Osteoblast (primary cell): ENCODE measurements around the gene CCNY. TPM values are rescaled to one million over a fixed set of nuclear protein-coding genes. Genes with fewer than 3 reads are reported as not detected.
A peak's percentile ranks its signal among the peaks of the same experiment; 100 is the strongest.

Source experiments
- DNase-seq: peaks from one replicate; pipeline ENCODE4 v3.0.0; 2011; ENCODE audit warnings: low spot score, mixed read lengths; ENCODE audit not compliant: insufficient read length; ENCODE audit errors: missing footprints
- H2AFZ ChIP-seq: 2 replicates; pipeline ENCODE4 v1.6.0; 2011; ENCODE audit warnings: mild to moderate bottlenecking, low read length
- H3K27ac ChIP-seq: 2 replicates; pipeline ENCODE4 v1.5.1; 2011; ENCODE audit warnings: mild to moderate bottlenecking, low read depth, low read length, moderate library complexity
- H3K27me3 ChIP-seq: 2 replicates; pipeline ENCODE4 v1.6.0; 2012; ENCODE audit warnings: mild to moderate bottlenecking, control low read depth, inconsistent platforms, low read length, moderate library complexity; ENCODE audit not compliant: insufficient read depth
- H3K36me3 ChIP-seq: 2 replicates; pipeline ENCODE4 v1.5.1; 2011; ENCODE audit warnings: mild to moderate bottlenecking, low read length, control low read depth, moderate library complexity; ENCODE audit not compliant: insufficient read depth
- H3K4me1 ChIP-seq: 2 replicates; pipeline ENCODE4 v1.5.1; 2011; ENCODE audit warnings: mild to moderate bottlenecking, low read length, control low read depth, moderate library complexity; ENCODE audit not compliant: insufficient read depth
- H3K4me2 ChIP-seq: 2 replicates; pipeline ENCODE4 v1.6.0; 2011; ENCODE audit warnings: mild to moderate bottlenecking, low read length; ENCODE audit not compliant: insufficient read depth
- H3K4me3 ChIP-seq: fragments of 200-600 bp; sonication (generic); 3 replicates; pipeline ENCODE4 v1.5.1; 2012; ENCODE audit warnings: mild to moderate bottlenecking, low read length, inconsistent platforms; ENCODE audit not compliant: insufficient read depth
- H3K79me2 ChIP-seq: 2 replicates; pipeline ENCODE4 v1.6.0; 2012; ENCODE audit warnings: mild to moderate bottlenecking, low read length, control low read depth, inconsistent platforms; ENCODE audit not compliant: insufficient read depth
- H3K9me3 ChIP-seq: 2 replicates; pipeline ENCODE4 v1.5.1; 2011; ENCODE audit warnings: low read depth, low read length, control low read depth
- H4K20me1 ChIP-seq: 2 replicates; pipeline ENCODE4 v1.6.0; 2012; ENCODE audit warnings: mild to moderate bottlenecking, low read length, control low read depth; ENCODE audit not compliant: insufficient read depth
- total RNA-seq: library from RNA; depleted of rRNA; stranded (reverse); fragments of >200 nt; gene quantifications from 2 replicates; pipeline ENCODE4 v1.2.3, GENCODE V29; 2012
- TF ChIP-seq, protein P1 (sequence below): IDR thresholded peaks from 2 replicates; pipeline ENCODE4 v1.5.1; 2011; ENCODE audit warnings: mild to moderate bottlenecking, low read depth, low read length, moderate library complexity; ENCODE audit errors: extremely low read depth

CCNY gene
- total RNA-seq, 1 donor: 53.2 TPM

DNA sequence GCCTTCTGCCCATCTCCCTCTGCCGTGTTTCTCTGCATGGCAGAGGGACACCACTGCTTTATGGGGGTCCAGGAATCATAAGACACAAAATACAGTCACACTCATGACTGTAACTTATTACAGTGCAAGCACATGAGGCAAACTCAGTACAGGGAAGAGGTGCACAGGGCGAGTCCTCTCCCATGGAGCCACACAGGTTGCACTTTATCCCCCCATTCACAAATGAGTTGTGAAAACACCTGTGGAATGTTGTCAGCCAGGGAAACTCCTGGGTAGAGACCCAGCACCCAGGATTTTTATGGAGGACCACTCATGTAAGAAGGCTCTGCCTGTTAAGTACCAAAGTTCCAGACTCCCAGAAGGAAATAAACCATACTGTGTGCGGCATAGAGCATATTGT, 161.6 kb downstream of the CCNY start:
- no peak overlapping the region for H2AFZ ChIP-seq
- no peak overlapping the region for H3K27ac ChIP-seq
- no peak overlapping the region for H3K4me3 ChIP-seq
- no peaks in the 10 kb centered on the region for H3K27me3 ChIP-seq
- H3K4me1 ChIP-seq: no peaks in the 10 kb centered on the region
- no peak overlapping the region for H3K4me2 ChIP-seq
- H3K36me3 ChIP-seq: no peaks in the 10 kb centered on the region
- H3K79me2 ChIP-seq: peaks cover 91% of the 10 kb centered on the region
- TF ChIP-seq, protein P1, sequence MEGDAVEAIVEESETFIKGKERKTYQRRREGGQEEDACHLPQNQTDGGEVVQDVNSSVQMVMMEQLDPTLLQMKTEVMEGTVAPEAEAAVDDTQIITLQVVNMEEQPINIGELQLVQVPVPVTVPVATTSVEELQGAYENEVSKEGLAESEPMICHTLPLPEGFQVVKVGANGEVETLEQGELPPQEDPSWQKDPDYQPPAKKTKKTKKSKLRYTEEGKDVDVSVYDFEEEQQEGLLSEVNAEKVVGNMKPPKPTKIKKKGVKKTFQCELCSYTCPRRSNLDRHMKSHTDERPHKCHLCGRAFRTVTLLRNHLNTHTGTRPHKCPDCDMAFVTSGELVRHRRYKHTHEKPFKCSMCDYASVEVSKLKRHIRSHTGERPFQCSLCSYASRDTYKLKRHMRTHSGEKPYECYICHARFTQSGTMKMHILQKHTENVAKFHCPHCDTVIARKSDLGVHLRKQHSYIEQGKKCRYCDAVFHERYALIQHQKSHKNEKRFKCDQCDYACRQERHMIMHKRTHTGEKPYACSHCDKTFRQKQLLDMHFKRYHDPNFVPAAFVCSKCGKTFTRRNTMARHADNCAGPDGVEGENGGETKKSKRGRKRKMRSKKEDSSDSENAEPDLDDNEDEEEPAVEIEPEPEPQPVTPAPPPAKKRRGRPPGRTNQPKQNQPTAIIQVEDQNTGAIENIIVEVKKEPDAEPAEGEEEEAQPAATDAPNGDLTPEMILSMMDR: no peak
- DNase-seq: no peak
- H4K20me1 ChIP-seq: peaks cover 60% of the 10 kb centered on the region
- H3K9me3 ChIP-seq: no peaks in the 10 kb centered on the region

DNA sequence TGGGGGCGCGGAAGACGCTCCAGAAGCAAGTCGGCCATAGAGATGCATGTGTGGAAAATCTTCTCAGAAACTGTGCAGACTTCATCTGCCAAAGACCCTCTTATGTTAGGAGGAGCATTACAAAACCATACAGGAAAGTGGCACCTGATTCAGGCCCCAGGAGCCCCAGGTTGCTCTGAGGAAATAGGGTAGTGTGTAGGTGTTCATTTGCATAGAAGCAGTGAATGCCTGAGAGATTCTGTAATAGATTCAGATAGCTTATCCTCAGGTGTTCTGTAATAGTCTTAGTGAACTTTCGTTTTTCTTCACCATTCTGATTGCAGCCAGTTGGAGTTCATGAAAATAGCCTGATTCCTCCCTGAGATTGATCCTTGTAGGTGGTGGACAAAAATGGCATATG, 162.4 kb downstream of the CCNY start:
- no peak overlapping the region for H2AFZ ChIP-seq
- H4K20me1 ChIP-seq: peaks cover 55% of the 10 kb centered on the region
- no peaks in the 10 kb centered on the region for H3K36me3 ChIP-seq
- TF ChIP-seq, protein P1: no peak
- peaks cover 91% of the 10 kb centered on the region for H3K79me2 ChIP-seq
- no peak overlapping the region for H3K4me3 ChIP-seq
- H3K4me1 ChIP-seq: no peaks in the 10 kb centered on the region
- no peak overlapping the region for H3K4me2 ChIP-seq
- no peak overlapping the region for H3K27ac ChIP-seq
- H3K27me3 ChIP-seq: no peaks in the 10 kb centered on the region
- H3K9me3 ChIP-seq: no peaks in the 10 kb centered on the region
- DNase-seq: no peak

DNA sequence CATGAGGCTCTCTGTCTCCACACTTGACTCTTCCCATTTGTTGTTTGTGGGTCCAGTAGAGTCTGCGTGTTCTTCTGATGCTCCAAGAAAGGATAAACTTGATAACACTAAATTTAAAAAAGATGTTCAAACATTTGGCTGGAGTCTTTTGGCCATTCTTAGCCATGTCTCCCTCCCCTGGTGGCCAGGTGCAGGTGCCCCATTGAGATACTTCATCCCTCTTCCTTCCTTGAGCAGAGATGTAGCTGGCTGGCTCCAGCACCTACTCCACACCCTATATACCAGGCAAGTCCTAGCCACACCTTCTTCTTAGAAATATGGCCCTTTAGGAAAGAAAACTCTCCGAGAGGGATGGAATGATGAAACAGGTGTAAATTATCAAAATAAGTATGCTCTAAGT, 165.6 kb downstream of the CCNY start:
- H3K36me3 ChIP-seq: no peaks in the 10 kb centered on the region
- no peak overlapping the region for H3K4me2 ChIP-seq
- H3K4me3 ChIP-seq: no peak overlapping the region
- H3K27me3 ChIP-seq: no peaks in the 10 kb centered on the region
- H3K79me2 ChIP-seq: peaks cover 77% of the 10 kb centered on the region
- TF ChIP-seq, protein P1: peak; percentile 7
- no peak overlapping the region for H3K27ac ChIP-seq
- H4K20me1 ChIP-seq: peaks cover 35% of the 10 kb centered on the region
- no peak for DNase-seq
- no peak overlapping the region for H2AFZ ChIP-seq
- no peaks in the 10 kb centered on the region for H3K4me1 ChIP-seq
- H3K9me3 ChIP-seq: no peaks in the 10 kb centered on the region

DNA sequence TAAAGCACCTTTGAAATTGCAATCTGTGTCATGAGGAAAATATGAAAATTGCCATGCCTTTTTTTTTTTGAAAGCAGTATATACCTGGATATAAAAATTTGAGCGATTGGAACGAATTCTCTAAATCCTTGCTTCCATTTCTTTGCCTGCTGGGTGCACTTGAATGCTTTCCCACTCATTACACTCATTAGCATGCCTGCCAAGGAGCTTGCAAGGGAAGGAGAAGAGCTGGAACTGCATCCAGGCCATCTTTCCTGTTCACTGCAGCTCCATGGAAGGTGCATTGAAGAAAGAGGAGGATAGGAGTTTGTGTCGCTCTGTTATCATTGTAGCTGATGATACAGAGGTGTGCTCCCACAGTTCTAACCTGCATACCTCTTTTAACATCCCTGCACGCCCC, 166.4 kb downstream of the CCNY start:
- Histone ChIP-seq H3K27me3 (no peaks in the 10 kb centered on the region), H3K79me2 (peaks cover 71% of the 10 kb centered on the region), H3K27ac (no peak overlapping the region), H3K9me3 (no peaks in the 10 kb centered on the region), H4K20me1 (peaks cover 31% of the 10 kb centered on the region), H2AFZ (no peak overlapping the region), H3K4me2 (no peak overlapping the region), H3K4me1 (no peaks in the 10 kb centered on the region), H3K36me3 (no peaks in the 10 kb centered on the region), H3K4me3 (no peak overlapping the region)
- TF ChIP-seq, protein P1: no peak
- DNase-seq: no peak
